IPS-NIHi7 (cell line): ENCODE measurements around the gene LMF1.
"Not testable (repeated sequence)": the region's sequence is repeated elsewhere in the genome, so short reads cannot be mapped to it uniquely, and the experiment has no call there.

Experiments
- DNase-seq: peaks from one replicate; pipeline ENCODE4 v3.0.0; 2012; ENCODE audit warnings: mixed read lengths; ENCODE audit errors: extremely low spot score

The LMF1 gene

GRCh38 chr16:895371-895770, 75.4 kb downstream of the LMF1 start:
- no peak for DNase-seq

GRCh38 chr16:894841-895240, 75.9 kb downstream of the LMF1 start:
- peak; percentile 72 for DNase-seq

- no peak for DNase-seq
Measured at GRCh38 chr16:894136-894535, 76.6 kb downstream of the LMF1 start.

- no peak for DNase-seq
Measured at GRCh38 chr16:893360-893759, 77.4 kb downstream of the LMF1 start.

GRCh38 chr16:892536-893255, 78.1 kb downstream of the LMF1 start:
- peak; percentile 77 for DNase-seq

GRCh38 chr16:892006-892405, 78.8 kb downstream of the LMF1 start:
- DNase-seq = no peak

GRCh38 chr16:891353-891740, 79.4 kb downstream of the LMF1 start:
- no peak for DNase-seq

- no peak for DNase-seq
Measured at GRCh38 chr16:890716-891352, 80.0 kb downstream of the LMF1 start.

GRCh38 chr16:890217-890616, 80.6 kb downstream of the LMF1 start:
- no peak for DNase-seq

GRCh38 chr16:889586-889985, 81.2 kb downstream of the LMF1 start:
- no peak for DNase-seq

GRCh38 chr16:888901-889570, 81.7 kb downstream of the LMF1 start:
- DNase-seq = no peak

- DNase-seq = not testable (repeated sequence)
Measured at GRCh38 chr16:888456-888855, 82.3 kb downstream of the LMF1 start.

- no peak for DNase-seq
Measured at GRCh38 chr16:887846-888245, 82.9 kb downstream of the LMF1 start.

- DNase-seq = peak; percentile 82
Measured at GRCh38 chr16:886802-887731, 83.7 kb downstream of the LMF1 start.

GRCh38 chr16:886084-886543, 84.7 kb downstream of the LMF1 start:
- DNase-seq = peak; percentile 82

- no peak for DNase-seq
Measured at GRCh38 chr16:885391-885790, 85.4 kb downstream of the LMF1 start.

GRCh38 chr16:884232-884631, 86.6 kb downstream of the LMF1 start:
- DNase-seq = no peak

- DNase-seq = no peak
Measured at GRCh38 chr16:883781-884180, 87.0 kb downstream of the LMF1 start.

- no peak for DNase-seq
Measured at GRCh38 chr16:883340-883739, 87.4 kb downstream of the LMF1 start.

- not testable (repeated sequence) for DNase-seq
Measured at GRCh38 chr16:882671-883070, 88.1 kb downstream of the LMF1 start.

- DNase-seq = no peak
Measured at GRCh38 chr16:882256-882655, 88.5 kb downstream of the LMF1 start.
